ENCODE results near the gene MINDY2.

The MINDY2 gene

GRCh38 chr15:58770857-58771620 is at the start of gene MINDY2:
MINDY2 (plus strand) TSS chr15:58771302; CDS start chr15:58771396, 94 bp downstream.
- DNase-seq: peak; percentile 92

GRCh38 chr15:58724466-58724865 is 46.6 kb upstream of the MINDY2 start:
- DNase-seq: no peak

GRCh38 chr15:58726867-58727266 is 44.2 kb upstream of the MINDY2 start:
- no peak for DNase-seq

- no peak for DNase-seq
Observed at GRCh38 chr15:58731756-58732535, 39.2 kb upstream of the MINDY2 start.

GRCh38 chr15:58732625-58733363 is 38.3 kb upstream of the MINDY2 start:
- DNase-seq: no peak

GRCh38 chr15:58734859-58735258 is 36.2 kb upstream of the MINDY2 start:
- no peak for DNase-seq

GRCh38 chr15:58736018-58736643 is 35.0 kb upstream of the MINDY2 start:
- no peak for DNase-seq

- no peak for DNase-seq
Observed at GRCh38 chr15:58737298-58737697, 33.8 kb upstream of the MINDY2 start.

GRCh38 chr15:58738046-58738707 is 32.9 kb upstream of the MINDY2 start:
- DNase-seq: no peak

GRCh38 chr15:58740436-58740835 is 30.7 kb upstream of the MINDY2 start:
- no peak for DNase-seq

- no peak for DNase-seq
Observed at GRCh38 chr15:58741032-58741431, 30.1 kb upstream of the MINDY2 start.

GRCh38 chr15:58742022-58742813 is 28.9 kb upstream of the MINDY2 start:
- DNase-seq: no peak

- DNase-seq: no peak
Observed at GRCh38 chr15:58742819-58743502, 28.1 kb upstream of the MINDY2 start.

GRCh38 chr15:58746174-58746573 is 24.9 kb upstream of the MINDY2 start:
- no peak for DNase-seq

GRCh38 chr15:58748040-58748851 is 22.9 kb upstream of the MINDY2 start:
- peak; percentile 17 for DNase-seq

GRCh38 chr15:58748852-58749531 is 22.1 kb upstream of the MINDY2 start:
- peak; percentile 25 for DNase-seq

- DNase-seq: peak; percentile 97
Observed at GRCh38 chr15:58749532-58750337, 21.4 kb upstream of the MINDY2 start, which contains the start of gene ADAM10. ADAM10 (minus strand) TSS chr15:58749707; CDS start chr15:58749534, 173 bp downstream.

GRCh38 chr15:58752716-58753115 is 18.4 kb upstream of the MINDY2 start:
- no peak for DNase-seq

Data from stimulated activated CD4-positive, alpha-beta T cell treated with anti-CD3 and anti-CD28 coated beads, Interleukin-12 subunit alpha, Interleukin-12 subunit beta, amount 100 ng/mL, for 4 hours (primary cell).